GM12878 (cell line): Measurements from ENCODE around the gene AGTRAP. TPM values are rescaled to one million over a fixed set of nuclear protein-coding genes. Genes with fewer than 3 reads are reported as not detected.

ENCODE experiments used
- ATAC-seq: fragments of 200-7000 bp; cut with Tn5 transposase; 3 replicates; pipeline ENCODE4 v1.9.1; 2020; ENCODE audit warnings: mild to moderate bottlenecking, moderate library complexity
- BruUV-seq: library from RNA; stranded (reverse); fragments of 400-500 nt; replicated peaks from 2 replicates; lab custom pipeline; 2021; lab: Mats Ljungman, UMichigan
- CTCF ChIA-PET: fragments of 300-600 bp; sonication (Branson Sonifier 250); formaldehyde crosslinking; extraction: SDS; loops from one replicate; lab custom pipeline; 2021; ENCODE audit warnings: inconsistent platforms; lab: Yijun Ruan, JAX
- POLR2A ChIA-PET: fragments of 350-600 bp; formaldehyde crosslinking; extraction: SDS; loops from one replicate; lab custom pipeline; 2021; ENCODE audit warnings: inconsistent platforms; lab: Charles Lee
- RAD21 ChIA-PET: fragments of 300-600 bp; sonication (Branson Sonifier 250); formaldehyde crosslinking; loops from one replicate; lab custom pipeline; 2023; ENCODE audit warnings: antibody characterized with exemption; ENCODE audit not compliant: unreplicated experiment; lab: Charles Lee
- SMC1A ChIA-PET: fragments of 300-600 bp; sonication (Branson Sonifier 250); formaldehyde crosslinking; loops from one replicate; lab custom pipeline; 2023; ENCODE audit not compliant: unreplicated experiment, uncharacterized antibody; lab: Charles Lee
- DNase-seq: peaks from one replicate; pipeline ENCODE4 v3.0.0-alpha.2; 2011; ENCODE audit warnings: low read depth, low spot score
- FAIRE-seq: peaks from 3 replicates; lab custom pipeline; 2011; peaks lifted over from hg19 to GRCh38; lab: Jason Lieb, UNC
- H2AFZ ChIP-seq: 2 replicates; pipeline ENCODE4 v1.6.0; 2011; ENCODE audit warnings: low read depth, low read length, control low read depth; ENCODE audit not compliant: control insufficient read depth
- H3K27ac ChIP-seq: 2 replicates; pipeline ENCODE4 v1.5.1; 2011; ENCODE audit warnings: control low read depth; ENCODE audit not compliant: control insufficient read depth, insufficient read depth
- H3K27me3 ChIP-seq, 2 experiments: replicated peaks in 1 of 2; 2 replicates each; pipeline versions ENCODE4 v1.6.0 to v1.6.1; 2011; ENCODE audit warnings: low read length in 1 of 2; ENCODE audit not compliant: control insufficient read depth in 2 of 2, insufficient read depth in 2 of 2
- H3K36me3 ChIP-seq, 2 experiments: 2 replicates each; pipeline ENCODE4 v1.5.1; 2011; ENCODE audit warnings: low read length in 1 of 2; ENCODE audit not compliant: control insufficient read depth in 2 of 2, insufficient read depth in 2 of 2
- H3K4me1 ChIP-seq: 2 replicates; pipeline ENCODE4 v1.6.1; 2011; ENCODE audit warnings: mild to moderate bottlenecking, low read length, moderate library complexity, mixed read lengths; ENCODE audit not compliant: control insufficient read depth, insufficient read depth
- H3K4me2 ChIP-seq: 2 replicates; pipeline ENCODE4 v1.6.0; 2011; ENCODE audit warnings: control low read depth; ENCODE audit not compliant: control insufficient read depth, insufficient read depth
- H3K4me3 ChIP-seq: fragments of 200-600 bp; sonication (generic); 2 replicates; pipeline ENCODE4 v1.5.1; 2016
- H3K79me2 ChIP-seq: 2 replicates; pipeline ENCODE4 v1.6.0; 2011; ENCODE audit warnings: low read length; ENCODE audit not compliant: control insufficient read depth, insufficient read depth
- H3K9ac ChIP-seq: 2 replicates; pipeline ENCODE4 v1.8.0; 2011; ENCODE audit warnings: low read length, control low read depth, mixed read lengths; ENCODE audit not compliant: control insufficient read depth, insufficient read depth
- H3K9me3 ChIP-seq: replicated peaks from 3 replicates; pipeline ENCODE4 v1.5.1; 2011; ENCODE audit warnings: mild to moderate bottlenecking, low read length; ENCODE audit not compliant: control insufficient read depth, insufficient read depth
- H4K20me1 ChIP-seq: 2 replicates; pipeline ENCODE4 v1.6.0; 2011; ENCODE audit not compliant: control insufficient read depth, insufficient read depth
- CBFB ChIP-seq: IDR thresholded peaks from 2 replicates; pipeline ENCODE4 v1.6.1; 2016; ENCODE audit warnings: antibody characterized with exemption, low read depth
- DPF2 ChIP-seq: fragments of 450-650 bp; IDR thresholded peaks from 2 replicates; pipeline ENCODE4 v1.6.1; 2017; ENCODE audit warnings: mild to moderate bottlenecking
- HCFC1 ChIP-seq: fragments of 150-350 bp; IDR thresholded peaks from 2 replicates; pipeline ENCODE4 v1.6.1; 2014; ENCODE audit warnings: low read length
- MEF2B ChIP-seq: fragments of 450-650 bp; IDR thresholded peaks from 2 replicates; pipeline ENCODE4 v1.6.1; 2018; ENCODE audit warnings: mild to moderate bottlenecking, moderate library complexity; ENCODE audit not compliant: partially characterized antibody, poor library complexity, severe bottlenecking
- PAX5 ChIP-seq: IDR thresholded peaks from 2 replicates; pipeline ENCODE4 v1.6.1; 2011; ENCODE audit warnings: low read depth, low read length, borderline replicate concordance
- RBBP5 ChIP-seq: fragments of 200-600 bp; sonication (generic); conservative IDR thresholded peaks from 2 replicates; pipeline ENCODE4 v1.6.1; 2016
- SPI1 ChIP-seq: IDR thresholded peaks from 2 replicates; pipeline ENCODE4 v1.6.1; 2011; ENCODE audit warnings: low read depth, mild to moderate bottlenecking, low read length, moderate library complexity, borderline replicate concordance; ENCODE audit not compliant: insufficient read depth
- YY1 ChIP-seq: IDR thresholded peaks from 2 replicates; pipeline ENCODE4 v1.6.1; 2011; ENCODE audit warnings: low read depth, mild to moderate bottlenecking, low read length
- ZNF622 ChIP-seq: fragments of 450-650 bp; IDR thresholded peaks from 2 replicates; pipeline ENCODE4 v1.6.1; 2017; ENCODE audit warnings: mild to moderate bottlenecking, inconsistent platforms
- WGBS: methylation state at CpG from one replicate; pipeline ENCODE4 v1.1.6; 2016; ENCODE audit warnings: low lambda C conversion rate; ENCODE audit not compliant: insufficient replicate concordance, insufficient coverage; ENCODE audit errors: missing lambda C conversion rate; 5-methylcytosine and 5-hydroxymethylcytosine counted together
- in situ Hi-C: fragments of 300-500 bp; cut with MboI; formaldehyde crosslinking; loops from 9 replicates; pipeline ENCODE4 v1.14.3; 2018; ENCODE audit warnings: mixed read lengths
- intact Hi-C: fragments of 100-400 bp; cut with micrococcal nuclease; formaldehyde crosslinking; loops from one replicate; pipeline ENCODE4 v1.14.2; 2022; ENCODE audit not compliant: unreplicated experiment
- polyA plus RNA-seq, 11 experiments: library from polyadenylated mRNA; depleted of rRNA in 4 of 11; unstranded in 6 of 11; stranded (reverse) in 5 of 11; fragments of >200 nt; fragmentation: Nextera tagmentation in 4 of 11; fragmentation: Illumina TruSeq in 1 of 11; extraction: Ambion mirVana in 4 of 11; extraction: Trizol in 1 of 11; gene quantifications; 1 replicate in 1 of 11; 2 replicates in 10 of 11; pipeline versions ENCODE4 v1.2.1 to v1.2.3, GENCODE V29; 2011 to 2016; ENCODE audit warnings: inconsistent platforms in 2 of 11, missing spikeins in 2 of 11, low read depth in 1 of 11
- total RNA-seq, 4 experiments: library from RNA; depleted of rRNA in 3 of 4; stranded (reverse); fragments of >200 nt in 3 of 4; fragmentation: Illumina TruSeq in 1 of 4; extraction: Trizol in 1 of 4; gene quantifications; 2 replicates each; pipeline versions ENCODE4 v1.2.1 to v1.2.3, GENCODE V29; 2013 to 2021
- TF ChIP-seq, protein P1 (sequence below): fragments of 450-650 bp; conservative IDR thresholded peaks from 2 replicates; pipeline ENCODE4 v1.6.1; 2017; ENCODE audit warnings: mild to moderate bottlenecking, moderate library complexity
- TF ChIP-seq, protein P2 (sequence below): IDR thresholded peaks from 2 replicates; pipeline ENCODE4 v1.6.1; 2011; ENCODE audit warnings: low read depth, mild to moderate bottlenecking, low read length, moderate library complexity, borderline replicate concordance; ENCODE audit errors: extremely low read depth

Gene AGTRAP
- total and polyA plus RNA-seq, 10 of the 15 experiments (the other 5 are each of a cell fraction or from before 2014, with no cell fraction given): 3.0 to 17.4 (median 10.2) TPM

DNA sequence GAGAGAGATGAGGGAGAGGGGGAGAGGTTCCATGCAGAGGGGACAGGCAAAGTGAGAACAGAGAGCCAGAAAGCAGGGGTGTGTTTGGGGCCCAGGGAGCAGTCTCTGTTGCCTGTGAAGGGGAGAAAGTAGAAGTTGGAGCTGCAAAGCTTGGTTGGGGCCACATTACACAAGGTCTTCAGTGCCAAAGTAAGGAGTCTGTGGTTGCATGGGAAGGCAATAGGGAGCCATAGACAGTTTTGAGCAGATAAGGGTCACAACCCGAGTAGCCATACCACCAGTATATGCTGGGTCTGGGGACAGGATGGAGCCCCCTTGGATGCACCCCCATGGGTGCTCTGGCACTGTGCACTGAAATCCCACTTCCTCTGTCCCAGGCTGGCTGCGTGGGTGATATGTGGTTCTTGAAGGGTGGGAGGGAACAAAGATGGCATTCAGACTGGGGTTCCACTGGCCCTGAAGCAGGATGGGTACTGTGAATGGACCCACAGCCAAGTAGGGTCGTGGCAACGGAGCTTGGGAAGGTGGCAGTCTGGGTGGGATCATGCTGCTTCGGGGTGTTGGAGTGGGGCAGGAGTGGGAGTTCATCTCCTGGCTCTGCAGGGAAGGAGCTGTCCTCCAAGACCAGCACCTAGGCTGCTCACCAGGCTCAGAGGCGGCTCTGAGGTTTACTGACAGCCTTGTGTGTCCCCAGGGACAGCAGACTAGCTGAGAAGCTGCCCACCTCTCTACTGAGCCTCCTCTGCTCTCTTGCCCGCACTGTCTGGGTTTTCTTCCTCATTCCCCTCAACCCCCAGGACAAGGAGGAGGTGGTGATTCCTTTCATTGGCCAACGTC lies 32.4 kb upstream of the AGTRAP start:
- Histone ChIP-seq H3K27me3 (peaks cover 2 to 7% of the 10 kb centered on the region in 2 experiments), H3K9me3 (no peaks in the 10 kb centered on the region), H2AFZ (no peak overlapping the region), H3K79me2 (no peaks in the 10 kb centered on the region), H3K36me3 (no peaks in the 10 kb centered on the region), H3K4me1 (no peaks in the 10 kb centered on the region; the same call in 1 of the 2 replicates), H4K20me1 (no peaks in the 10 kb centered on the region), H3K4me3 (no peak overlapping the region), H3K27ac (no peak overlapping the region), H3K4me2 (no peak overlapping the region), H3K9ac (no peak overlapping the region)
- in situ Hi-C loops (no loop called here), intact Hi-C loops (no loop called here)
- 2% methylated on average over 8 of the region's 8 CpGs for WGBS
- no TSS peak for BruUV-seq
- peak; percentile 58 for ATAC-seq
- POLR2A ChIA-PET: no interaction called here
- SMC1A ChIA-PET: no interaction called here
- no peak for DNase-seq
- TF ChIP-seq YY1 (no peak), ZNF622 (no peak), MEF2B (peak; percentile 69), DPF2 (no peak), CBFB (no peak), HCFC1 (no peak), RBBP5 (no peak), SPI1 (peak; percentile 21; the same call in 1 of the 2 replicates), PAX5 (no peak)
- TF ChIP-seq, protein P1, sequence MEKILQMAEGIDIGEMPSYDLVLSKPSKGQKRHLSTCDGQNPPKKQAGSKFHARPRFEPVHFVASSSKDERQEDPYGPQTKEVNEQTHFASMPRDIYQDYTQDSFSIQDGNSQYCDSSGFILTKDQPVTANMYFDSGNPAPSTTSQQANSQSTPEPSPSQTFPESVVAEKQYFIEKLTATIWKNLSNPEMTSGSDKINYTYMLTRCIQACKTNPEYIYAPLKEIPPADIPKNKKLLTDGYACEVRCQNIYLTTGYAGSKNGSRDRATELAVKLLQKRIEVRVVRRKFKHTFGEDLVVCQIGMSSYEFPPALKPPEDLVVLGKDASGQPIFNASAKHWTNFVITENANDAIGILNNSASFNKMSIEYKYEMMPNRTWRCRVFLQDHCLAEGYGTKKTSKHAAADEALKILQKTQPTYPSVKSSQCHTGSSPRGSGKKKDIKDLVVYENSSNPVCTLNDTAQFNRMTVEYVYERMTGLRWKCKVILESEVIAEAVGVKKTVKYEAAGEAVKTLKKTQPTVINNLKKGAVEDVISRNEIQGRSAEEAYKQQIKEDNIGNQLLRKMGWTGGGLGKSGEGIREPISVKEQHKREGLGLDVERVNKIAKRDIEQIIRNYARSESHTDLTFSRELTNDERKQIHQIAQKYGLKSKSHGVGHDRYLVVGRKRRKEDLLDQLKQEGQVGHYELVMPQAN: no peak
- TF ChIP-seq, protein P2, sequence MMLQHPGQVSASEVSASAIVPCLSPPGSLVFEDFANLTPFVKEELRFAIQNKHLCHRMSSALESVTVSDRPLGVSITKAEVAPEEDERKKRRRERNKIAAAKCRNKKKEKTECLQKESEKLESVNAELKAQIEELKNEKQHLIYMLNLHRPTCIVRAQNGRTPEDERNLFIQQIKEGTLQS: no peak
- CTCF ChIA-PET: no interaction called here
- no peak for FAIRE-seq
- RAD21 ChIA-PET: interaction anchor here (0.8 kb wide), 1 partner anchor 40 kb away, joined by 3 read pairs; the partner anchor contains the start of gene FBXO6
